ENCODE data around the gene ANP32A.

DNA sequence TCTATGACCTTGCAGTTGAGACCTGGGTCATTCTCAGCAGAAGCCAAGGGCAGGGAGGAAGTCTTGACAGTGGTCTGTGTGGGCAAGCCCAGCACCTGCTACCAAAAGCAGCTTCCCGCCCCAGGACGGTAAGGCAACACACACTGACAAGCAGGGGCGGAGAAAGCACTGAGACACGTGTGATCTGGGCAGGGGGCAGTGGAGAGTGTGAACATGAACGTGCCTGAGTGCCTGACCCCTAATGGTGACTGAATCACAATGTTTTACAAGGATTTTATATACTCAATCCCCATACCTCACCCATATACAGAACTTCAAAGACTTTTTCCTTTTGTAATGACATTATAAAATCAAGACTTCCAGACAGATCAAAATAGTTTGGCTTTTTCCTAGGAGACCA lies 35.2 kb downstream of the ANP32A start:
- no peak for TF ChIP-seq POLR2AphosphoS5 (IDR thresholded peaks at IDR 0.05; ENCODE audit: low read depth, low read length)
- no peak for TF ChIP-seq POLR2A (IDR thresholded peaks at IDR 0.05; ENCODE audit: low read depth, low read length)
